H1 (cell line): ENCODE results near the gene S100P. TPM values are rescaled to one million over a fixed set of nuclear protein-coding genes. Genes with fewer than 3 reads are reported as not detected.

Experiments
- CTCF ChIA-PET: fragments of 300-600 bp; sonication (Branson Sonifier 250); formaldehyde crosslinking; loops from one replicate; lab custom pipeline; 2021; ENCODE audit not compliant: partially characterized antibody; lab: Charles Lee
- POLR2A ChIA-PET: fragments of 300-600 bp; sonication (Branson Sonifier 250); formaldehyde crosslinking; loops from one replicate; lab custom pipeline; 2021; ENCODE audit warnings: inconsistent platforms; ENCODE audit not compliant: partially characterized antibody; lab: Charles Lee
- DNase-seq, 2 experiments: peaks; one replicate each; pipeline versions ENCODE4 v3.0.0 to v3.0.0-alpha.2; 2010 to 2022; ENCODE audit warnings: low spot score in 2 of 2, low read depth in 1 of 2, mixed read lengths in 1 of 2
- FAIRE-seq: peaks from 2 replicates; lab custom pipeline; 2011; peaks lifted over from hg19 to GRCh38; lab: Jason Lieb, UNC
- H2AFZ ChIP-seq: 2 replicates; pipeline ENCODE4 v1.8.1; 2012; ENCODE audit warnings: low read length, inconsistent platforms
- H2AK5ac ChIP-seq: 2 replicates; pipeline ENCODE4 v1.6.1; 2013; ENCODE audit warnings: low read depth, low read length
- H2BK120ac ChIP-seq: replicated peaks from 2 replicates; pipeline ENCODE3; 2013; ENCODE audit warnings: low read depth, low read length, inconsistent platforms
- H2BK12ac ChIP-seq: 2 replicates; pipeline ENCODE4 v1.6.1; 2013; ENCODE audit warnings: low read depth, low read length
- H2BK15ac ChIP-seq: 2 replicates; pipeline ENCODE4 v1.6.1; 2013; ENCODE audit warnings: low read length
- H2BK20ac ChIP-seq: 2 replicates; pipeline ENCODE4 v1.6.1; 2013; ENCODE audit warnings: low read length
- H2BK5ac ChIP-seq: 2 replicates; pipeline ENCODE4 v1.6.1; 2013; ENCODE audit warnings: low read depth, low read length
- H3K14ac ChIP-seq: 2 replicates; pipeline ENCODE4 v1.6.1; 2013; ENCODE audit warnings: inconsistent platforms; ENCODE audit not compliant: insufficient read length
- H3K18ac ChIP-seq: 2 replicates; pipeline ENCODE4 v1.6.1; 2013; ENCODE audit warnings: low read length; ENCODE audit errors: extremely low read depth
- H3K23ac ChIP-seq: 2 replicates; pipeline ENCODE4 v1.6.1; 2013; ENCODE audit warnings: inconsistent platforms; ENCODE audit not compliant: insufficient read length
- H3K23me2 ChIP-seq: 2 replicates; pipeline ENCODE4 v1.6.1; 2013; ENCODE audit warnings: low read depth, low read length
- H3K27ac ChIP-seq: 2 replicates; pipeline ENCODE4 v1.6.1; 2011; ENCODE audit warnings: low read depth, low read length, inconsistent platforms
- H3K27me3 ChIP-seq, 4 experiments: replicated peaks in 1 of 4; 1 replicate in 1 of 4; 2 replicates in 3 of 4; pipeline versions ENCODE4 v1.6.1 to v1.8.1; 2011 to 2013; ENCODE audit warnings: low read length in 3 of 4, mild to moderate bottlenecking in 3 of 4, inconsistent platforms in 2 of 4, mixed read lengths in 2 of 4, moderate library complexity in 1 of 4; ENCODE audit not compliant: control insufficient read depth in 3 of 4, insufficient read depth in 3 of 4; ENCODE audit errors: extremely low read depth in 1 of 4
- H3K36me3 ChIP-seq, 4 experiments: 2 replicates each; pipeline versions ENCODE4 v1.6.1 to v1.8.1; 2011 to 2013; ENCODE audit warnings: mild to moderate bottlenecking in 4 of 4, low read length in 3 of 4, moderate library complexity in 2 of 4, control low read depth in 1 of 4, inconsistent platforms in 1 of 4; ENCODE audit not compliant: insufficient read depth in 4 of 4, control insufficient read depth in 2 of 4
- H3K4ac ChIP-seq: replicated peaks from 2 replicates; pipeline ENCODE3; 2013; ENCODE audit warnings: low read length, low read depth, mixed read lengths, inconsistent platforms; ENCODE audit not compliant: insufficient read length
- H3K4me1 ChIP-seq, 4 experiments: replicated peaks in 1 of 4; 1 replicate in 1 of 4; 2 replicates in 3 of 4; pipeline versions ENCODE4 v1.6.1 to v1.8.1; 2011 to 2013; ENCODE audit warnings: low read length in 3 of 4, inconsistent platforms in 2 of 4, mixed read lengths in 1 of 4; ENCODE audit not compliant: insufficient read depth in 4 of 4, control insufficient read depth in 3 of 4
- H3K4me2 ChIP-seq, 2 experiments: 2 replicates each; pipeline versions ENCODE4 v1.6.1 to v1.8.1; 2011 to 2013; ENCODE audit warnings: low read depth in 2 of 2, low read length in 2 of 2, control low read depth in 1 of 2, inconsistent platforms in 1 of 2, mild to moderate bottlenecking in 1 of 2; ENCODE audit not compliant: insufficient read depth in 1 of 2
- H3K4me3 ChIP-seq, 4 experiments: fragments of 200-600, 300-600 bp in 1 of 4; sonication (generic), shearing (Covaris generic), sonication (Bioruptor Twin) in 1 of 4; 2 replicates each; pipeline versions ENCODE4 v1.5.1 to v1.8.1; 2011 to 2016; ENCODE audit warnings: low read length in 4 of 4, low read depth in 3 of 4, control low read depth in 2 of 4, inconsistent platforms in 2 of 4, mild to moderate bottlenecking in 2 of 4, mixed read lengths in 1 of 4, moderate library complexity in 1 of 4; ENCODE audit not compliant: insufficient read depth in 2 of 4; ENCODE audit errors: extremely low read depth in 1 of 4
- H3K56ac ChIP-seq: replicated peaks from 2 replicates; pipeline ENCODE3; 2013; ENCODE audit warnings: low read depth, mild to moderate bottlenecking, mixed read lengths, low read length, inconsistent platforms; ENCODE audit not compliant: insufficient read length
- H3K79me1 ChIP-seq: 2 replicates; pipeline ENCODE4 v1.6.1; 2013; ENCODE audit warnings: low read depth, low read length, control low read depth
- H3K79me2 ChIP-seq, 2 experiments: 2 replicates each; pipeline versions ENCODE4 v1.6.1 to v1.8.1; 2012 to 2013; ENCODE audit warnings: low read length in 2 of 2, mild to moderate bottlenecking in 2 of 2, inconsistent platforms in 1 of 2; ENCODE audit not compliant: insufficient read depth in 2 of 2, control insufficient read depth in 1 of 2
- H3K9ac ChIP-seq, 4 experiments: replicated peaks in 1 of 4; 1 replicate in 1 of 4; 2 replicates in 3 of 4; pipeline versions ENCODE4 v1.6.1 to v1.8.1; 2011 to 2013; ENCODE audit warnings: low read depth in 3 of 4, low read length in 3 of 4, control low read depth in 2 of 4, mild to moderate bottlenecking in 2 of 4, moderate library complexity in 2 of 4, inconsistent platforms in 1 of 4; ENCODE audit errors: extremely low read depth in 1 of 4
- H3K9me3 ChIP-seq, 2 experiments: 2 replicates each; pipeline versions ENCODE4 v1.6.1 to v1.8.1; 2012 to 2013; ENCODE audit warnings: mild to moderate bottlenecking in 2 of 2, moderate library complexity in 2 of 2, control low read depth in 1 of 2, inconsistent platforms in 1 of 2, low read depth in 1 of 2, low read length in 1 of 2, mixed read lengths in 1 of 2; ENCODE audit not compliant: insufficient read depth in 2 of 2
- H4K20me1 ChIP-seq, 2 experiments: replicated peaks in 1 of 2; 2 replicates each; pipeline versions ENCODE3 to v1.8.1; 2011 to 2013; ENCODE audit warnings: inconsistent platforms in 2 of 2, low read length in 2 of 2, mild to moderate bottlenecking in 1 of 2; ENCODE audit not compliant: insufficient read depth in 2 of 2, control insufficient read depth in 1 of 2
- H4K5ac ChIP-seq: 2 replicates; pipeline ENCODE4 v1.6.1; 2013; ENCODE audit warnings: low read length, low read depth, mixed read lengths, inconsistent platforms; ENCODE audit not compliant: insufficient read length
- H4K8ac ChIP-seq: 2 replicates; pipeline ENCODE4 v1.8.0; 2013; ENCODE audit warnings: mild to moderate bottlenecking, moderate library complexity, low read length, inconsistent platforms; ENCODE audit not compliant: insufficient read depth; ENCODE audit errors: extremely low read depth
- H4K91ac ChIP-seq: replicated peaks from 2 replicates; pipeline ENCODE3; 2013; ENCODE audit warnings: low read length, mixed read lengths, inconsistent platforms; ENCODE audit not compliant: insufficient read length
- ATF2 ChIP-seq: IDR thresholded peaks from 2 replicates; pipeline ENCODE4 v1.6.1; 2012; ENCODE audit warnings: low read length, inconsistent platforms
- CTCF ChIP-seq, 3 experiments: IDR thresholded peaks; 1 replicate in 2 of 3; 2 replicates in 1 of 3; pipeline versions ENCODE4 v1.5.1 to v1.6.1; 2011; ENCODE audit warnings: low read length in 3 of 3, mild to moderate bottlenecking in 3 of 3, inconsistent platforms in 2 of 3, low read depth in 1 of 3, moderate library complexity in 1 of 3; ENCODE audit not compliant: insufficient read depth in 1 of 3; ENCODE audit errors: control extremely low read depth in 1 of 3
- E2F6 ChIP-seq: IDR thresholded peaks from 2 replicates; pipeline ENCODE4 v1.6.1; 2012; ENCODE audit warnings: inconsistent platforms
- MAX ChIP-seq: IDR thresholded peaks from 2 replicates; pipeline ENCODE4 v1.6.1; 2012; ENCODE audit warnings: inconsistent platforms
- RNF2 ChIP-seq: fragments of 200-900, 300-1000 bp; sonication (generic); IDR thresholded peaks from 2 replicates; pipeline ENCODE4 v1.7.1; 2016; ENCODE audit warnings: borderline replicate concordance, low read depth, mild to moderate bottlenecking, antibody characterized with exemption, low read length; ENCODE audit not compliant: poor library complexity, severe bottlenecking; ENCODE audit errors: missing control alignments
- WGBS, 2 experiments: shearing (Covaris generic) in 1 of 2; methylation state at CpG; one replicate each; pipeline versions ENCODE4 v1.1.6 to v1.1.7; 2013 to 2015; ENCODE audit warnings: low lambda C conversion rate in 2 of 2, mixed read lengths in 2 of 2, inconsistent platforms in 1 of 2, low coverage in 1 of 2, missing lambda C conversion rate in 1 of 2; ENCODE audit not compliant: insufficient replicate concordance in 2 of 2, insufficient coverage in 1 of 2, insufficient read length in 1 of 2; ENCODE audit errors: extremely low coverage in 1 of 2, missing lambda C conversion rate in 1 of 2; 5-methylcytosine and 5-hydroxymethylcytosine counted together
- polyA plus RNA-seq, 7 experiments: library from polyadenylated mRNA; depleted of rRNA in 3 of 7; stranded (reverse) in 5 of 7; unstranded in 2 of 7; fragments of >200 nt in 5 of 7; fragments of 200-250 nt in 2 of 7; gene quantifications; 1 replicate in 5 of 7; 2 replicates in 1 of 7; 4 replicates in 1 of 7; pipeline versions ENCODE4 v1.2.1 to v1.2.3, GENCODE V29; 2011 to 2013; ENCODE audit warnings: missing spikeins in 2 of 7, mixed read lengths in 2 of 7
- total RNA-seq: library from RNA; stranded (reverse); fragmentation: NEBNext Ultra II Directional; extraction: Animal tissue kit (Norgen Biotek cat#: 25700); gene quantifications from 2 replicates; pipeline ENCODE4 v1.2.1, GENCODE V29; 2021

Gene S100P
- total and polyA plus RNA-seq, 2 of the 8 experiments (the other 6 are each of a cell fraction or from before 2014, with no cell fraction given) = not detected

- no peak overlapping the region for H2BK12ac ChIP-seq
- TF ChIP-seq ATF2 (no peak), CTCF (IDR thresholded peaks at IDR 0.05; ENCODE audit: control extremely low read depth in 1 of 3, insufficient read depth in 1 of 3, low read depth in 1 of 3, low read length in 3 of 3) (no peak), E2F6 (no peak), RNF2 (no peak), MAX (no peak)
- H4K91ac ChIP-seq = no peak overlapping the region
- no peaks in the 10 kb centered on the region for H3K36me3 ChIP-seq
- no peaks in the 10 kb centered on the region for H3K23me2 ChIP-seq
- H3K27me3 ChIP-seq = no peaks in the 10 kb centered on the region
- H3K14ac ChIP-seq = no peak overlapping the region
- no peak overlapping the region for H4K5ac ChIP-seq
- DNase-seq (no peak), FAIRE-seq (no peak)
- H2BK120ac ChIP-seq = no peak overlapping the region
- no peak overlapping the region for H2BK15ac ChIP-seq
- no peak overlapping the region for H2AK5ac ChIP-seq
- H3K23ac ChIP-seq = no peak overlapping the region
- no peak overlapping the region for H3K4me3 ChIP-seq
- H2AFZ ChIP-seq = no peak overlapping the region
- no peaks in the 10 kb centered on the region for H3K79me1 ChIP-seq
- H3K27ac ChIP-seq = no peak overlapping the region
- ChIA-PET POLR2A (no interaction called here), CTCF (interaction anchor here (1.0 to 1.9 kb wide), 3 partner anchors 8 to 131 kb away, joined by 4 to 7 read pairs (median 4); no protein-coding TSS in a partner anchor)
- H3K9ac ChIP-seq = no peak overlapping the region
- no peaks in the 10 kb centered on the region for H4K20me1 ChIP-seq
- no peaks in the 10 kb centered on the region for H3K79me2 ChIP-seq
- H3K9me3 ChIP-seq = peaks cover 0 to 3% of the 10 kb centered on the region in 2 experiments; a peak in 1 of 4 replicates
- no peak overlapping the region for H3K4me2 ChIP-seq
- H4K8ac ChIP-seq = no peak overlapping the region
- no peak overlapping the region for H3K4ac ChIP-seq
- H3K56ac ChIP-seq = no peak overlapping the region
- H2BK20ac ChIP-seq = no peak overlapping the region
- 79% methylated on average over 2 of the region's 2 CpGs; no CpG with 5 or more reads in 1 of the 2 experiments for WGBS, 2 experiments
- no peaks in the 10 kb centered on the region for H3K4me1 ChIP-seq
- no peak overlapping the region for H3K18ac ChIP-seq
- no peak overlapping the region for H2BK5ac ChIP-seq
Observed at GRCh38 chr4:6742507-6742906, 48.8 kb downstream of the S100P start.
